Activated CD8-positive, alpha-beta memory T cell treated with anti-CD3 and anti-CD28 coated beads for 48 hours (primary cell): ENCODE measurements around the gene DDX46.
"Not testable (repeated sequence)": the region's sequence is repeated elsewhere in the genome, so short reads cannot be mapped to it uniquely, and the experiment has no call there.

ENCODE experiments used
- DNase-seq, 3 experiments: peaks; one replicate each; pipeline ENCODE4 v3.0.0-alpha.2; 2020; ENCODE audit warnings: low read depth in 2 of 3, low spot score in 2 of 3

The DDX46 gene

GRCh38 chr5:134758504-134759341 lies at the start of gene DDX46:
TSS of gene DDX46 (plus strand) at chr5:134758779. CDS start at chr5:134758939, 160 bp downstream.
- peak; percentile 73 to 90 (median 85) for DNase-seq

- no peak for DNase-seq
Observed at GRCh38 chr5:134714120-134714519, 44.5 kb upstream of the DDX46 start.

- DNase-seq, result no peak
Observed at GRCh38 chr5:134714541-134714940, 44.0 kb upstream of the DDX46 start.

- not testable (repeated sequence) for DNase-seq
Observed at GRCh38 chr5:134715466-134715865, 43.1 kb upstream of the DDX46 start.

GRCh38 chr5:134724872-134725271 lies 33.7 kb upstream of the DDX46 start:
- DNase-seq, result no peak

GRCh38 chr5:134732819-134733218 lies 25.8 kb upstream of the DDX46 start:
- no peak for DNase-seq

- DNase-seq, result no peak
Observed at GRCh38 chr5:134735243-134735642, 23.3 kb upstream of the DDX46 start.

GRCh38 chr5:134736173-134736812 lies 22.3 kb upstream of the DDX46 start:
- no peak for DNase-seq

GRCh38 chr5:134738133-134738962 lies 20.2 kb upstream of the DDX46 start, which contains the start of gene CAMLG:
TSS of gene CAMLG (plus strand) at chr5:134738548. CDS start at chr5:134738621, 73 bp downstream.
- DNase-seq, result peak; percentile 90 to 96 (median 90)

GRCh38 chr5:134738963-134739661 lies 19.5 kb upstream of the DDX46 start:
- no peak for DNase-seq

GRCh38 chr5:134741052-134741451 lies 17.5 kb upstream of the DDX46 start:
- no peak for DNase-seq

GRCh38 chr5:134742134-134742533 lies 16.4 kb upstream of the DDX46 start:
- DNase-seq, result no peak

- no peak for DNase-seq
Observed at GRCh38 chr5:134749415-134749814, 9.2 kb upstream of the DDX46 start.

- DNase-seq, result peak in 1 of 3 experiments; percentile 2
Observed at GRCh38 chr5:134758176-134758503, 439 bp upstream of the DDX46 start.

- DNase-seq, result not testable (repeated sequence)
Observed at GRCh38 chr5:134767528-134768291, 9.1 kb downstream of the DDX46 start.

- DNase-seq, result no peak
Observed at GRCh38 chr5:134769206-134769605, 10.6 kb downstream of the DDX46 start.

- no peak for DNase-seq
Observed at GRCh38 chr5:134772461-134773125, 14.0 kb downstream of the DDX46 start.

- no peak for DNase-seq
Observed at GRCh38 chr5:134777366-134777765, 18.8 kb downstream of the DDX46 start.

- DNase-seq, result no peak
Observed at GRCh38 chr5:134784241-134784920, 25.8 kb downstream of the DDX46 start.
